ENCODE measurements around the gene ELF3.
"Not testable (repeated sequence)": the region's sequence is repeated elsewhere in the genome, so short reads cannot be mapped to it uniquely, and the experiment has no call there.

Gene ELF3

GRCh38 chr1:202034683-202035462, 24.5 kb downstream of the ELF3 start:
- H3K9ac ChIP-seq (ENCODE audit: low read depth, low read length), result no peak overlapping the region
- no peaks in the 10 kb centered on the region for H3K9me3 ChIP-seq (ENCODE audit: control insufficient read depth, insufficient read depth, low read length)
- H3K4me1 ChIP-seq (ENCODE audit: insufficient read depth, low read length), result peaks cover 6% of the 10 kb centered on the region; the same call in 1 of the 2 replicates
- H3K36me3 ChIP-seq (ENCODE audit: insufficient read depth, low read length), result no peaks in the 10 kb centered on the region

DNA sequence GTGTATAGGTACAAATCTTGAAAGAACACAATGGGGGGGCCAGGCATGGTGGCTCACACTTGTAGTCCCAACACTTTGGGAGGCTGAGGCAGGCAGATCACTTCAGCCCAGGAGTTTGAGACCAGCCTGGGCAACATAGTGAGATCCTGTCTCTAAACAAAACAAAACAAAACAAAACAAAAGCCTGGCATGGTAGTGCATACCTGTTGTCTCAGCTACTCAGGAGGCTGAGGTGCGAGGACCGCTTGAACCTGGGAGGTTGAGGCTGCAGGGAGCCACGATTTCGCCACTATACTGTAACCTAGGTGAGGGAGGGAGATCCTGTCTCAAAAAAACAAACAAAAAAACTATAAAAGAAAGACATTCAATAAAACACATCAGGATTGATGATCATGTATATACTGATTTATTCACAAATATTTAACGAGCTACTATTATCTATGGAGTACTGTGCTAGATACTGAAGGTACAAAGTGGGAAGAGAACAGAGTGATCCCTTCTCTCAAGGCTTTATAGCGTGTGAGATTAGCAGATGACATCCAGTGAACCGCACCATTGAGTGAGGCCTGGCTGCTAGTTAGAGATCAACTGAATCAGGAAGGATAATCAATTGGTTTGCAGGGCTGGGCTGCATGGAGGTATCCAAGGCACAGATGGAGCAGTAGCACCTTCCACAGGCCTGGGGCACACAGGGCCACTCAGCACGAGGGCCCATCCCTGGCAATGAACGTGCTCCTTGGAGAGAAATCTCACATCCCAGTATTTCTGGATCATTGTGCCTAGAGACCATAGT, 26.4 kb downstream of the ELF3 start:
- Histone ChIP-seq H3K9me3 (ENCODE audit: control insufficient read depth, insufficient read depth, low read length) (no peaks in the 10 kb centered on the region), H3K4me1 (ENCODE audit: insufficient read depth, low read length) (peaks cover 6% of the 10 kb centered on the region; the same call in 1 of the 2 replicates), H3K9ac (ENCODE audit: low read depth, low read length) (no peak overlapping the region), H3K36me3 (ENCODE audit: insufficient read depth, low read length) (no peaks in the 10 kb centered on the region)

GRCh38 chr1:202037706-202038296, 27.4 kb downstream of the ELF3 start:
- Histone ChIP-seq H3K9me3 (ENCODE audit: control insufficient read depth, insufficient read depth, low read length) (no peaks in the 10 kb centered on the region), H3K9ac (ENCODE audit: low read depth, low read length) (no peak overlapping the region), H3K4me1 (ENCODE audit: insufficient read depth, low read length) (peaks cover 6% of the 10 kb centered on the region; the same call in 1 of the 2 replicates), H3K36me3 (ENCODE audit: insufficient read depth, low read length) (no peaks in the 10 kb centered on the region)

DNA sequence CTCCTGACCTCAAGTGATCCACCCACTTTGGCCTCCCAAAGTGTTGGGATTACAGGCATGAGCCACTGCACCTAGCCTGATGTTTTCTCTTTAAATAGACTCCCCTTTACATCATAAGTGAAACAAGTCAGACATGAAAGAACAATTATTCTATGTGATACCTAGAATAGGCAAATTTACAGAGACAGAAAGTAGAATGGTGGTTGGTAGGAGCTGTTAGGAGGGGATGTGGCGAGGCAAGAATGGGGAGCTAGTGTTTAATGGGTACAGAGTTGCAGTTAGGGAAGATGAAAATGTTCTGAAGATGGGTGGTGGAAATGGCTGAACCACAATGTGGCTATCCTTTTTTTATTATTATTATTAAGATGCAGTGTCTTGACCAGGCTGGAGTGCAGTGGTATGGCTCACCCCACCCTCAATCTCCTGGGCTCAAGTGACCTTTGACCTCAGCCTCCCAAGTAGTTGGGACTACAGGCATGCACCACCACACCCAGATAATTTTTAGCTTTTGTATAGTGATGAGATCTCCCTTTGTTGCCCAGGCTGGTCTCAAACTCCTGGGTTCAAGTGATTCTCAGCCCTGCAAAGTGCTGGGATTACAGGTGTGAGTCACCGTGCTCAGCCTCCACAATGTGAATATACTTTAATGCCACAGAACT, 28.4 kb downstream of the ELF3 start:
- Histone ChIP-seq H3K9me3 (ENCODE audit: control insufficient read depth, insufficient read depth, low read length) (no peaks in the 10 kb centered on the region), H3K36me3 (ENCODE audit: insufficient read depth, low read length) (no peaks in the 10 kb centered on the region), H3K9ac (ENCODE audit: low read depth, low read length) (no peak overlapping the region), H3K4me1 (ENCODE audit: insufficient read depth, low read length) (peaks cover 6% of the 10 kb centered on the region; the same call in 1 of the 2 replicates)

GRCh38 chr1:202045705-202046104, 35.3 kb downstream of the ELF3 start:
- Histone ChIP-seq H3K36me3 (ENCODE audit: insufficient read depth, low read length) (no peaks in the 10 kb centered on the region), H3K9me3 (ENCODE audit: control insufficient read depth, insufficient read depth, low read length) (no peaks in the 10 kb centered on the region; the same call in 1 of the 2 replicates), H3K9ac (ENCODE audit: low read depth, low read length) (no peak overlapping the region), H3K4me1 (ENCODE audit: insufficient read depth, low read length) (no peaks in the 10 kb centered on the region)

- no peak overlapping the region for H3K9ac ChIP-seq (ENCODE audit: low read depth, low read length)
- no peaks in the 10 kb centered on the region for H3K4me1 ChIP-seq (ENCODE audit: insufficient read depth, low read length)
- H3K36me3 ChIP-seq (ENCODE audit: insufficient read depth, low read length), result no peaks in the 10 kb centered on the region
- no peaks in the 10 kb centered on the region; the same call in 1 of the 2 replicates for H3K9me3 ChIP-seq (ENCODE audit: control insufficient read depth, insufficient read depth, low read length)
Measured at GRCh38 chr1:202046227-202046626, 35.8 kb downstream of the ELF3 start.

GRCh38 chr1:202046748-202047708, 36.6 kb downstream of the ELF3 start:
- Histone ChIP-seq H3K9me3 (ENCODE audit: control insufficient read depth, insufficient read depth, low read length) (no peaks in the 10 kb centered on the region; the same call in 1 of the 2 replicates), H3K9ac (ENCODE audit: low read depth, low read length) (no peak overlapping the region), H3K36me3 (ENCODE audit: insufficient read depth, low read length) (no peaks in the 10 kb centered on the region), H3K4me1 (ENCODE audit: insufficient read depth, low read length) (no peaks in the 10 kb centered on the region)

GRCh38 chr1:202047977-202048376, 37.6 kb downstream of the ELF3 start:
- Histone ChIP-seq H3K4me1 (ENCODE audit: insufficient read depth, low read length) (no peaks in the 10 kb centered on the region), H3K9ac (ENCODE audit: low read depth, low read length) (no peak overlapping the region), H3K9me3 (ENCODE audit: control insufficient read depth, insufficient read depth, low read length) (no peaks in the 10 kb centered on the region; the same call in 1 of the 2 replicates), H3K36me3 (ENCODE audit: insufficient read depth, low read length) (no peaks in the 10 kb centered on the region)

- H3K9ac ChIP-seq (ENCODE audit: low read depth, low read length), result no peak overlapping the region
- H3K4me1 ChIP-seq (ENCODE audit: insufficient read depth, low read length), result no peaks in the 10 kb centered on the region
- no peaks in the 10 kb centered on the region for H3K36me3 ChIP-seq (ENCODE audit: insufficient read depth, low read length)
- H3K9me3 ChIP-seq (ENCODE audit: control insufficient read depth, insufficient read depth, low read length), result no peaks in the 10 kb centered on the region; the same call in 1 of the 2 replicates
Measured at GRCh38 chr1:202049129-202049528, 38.7 kb downstream of the ELF3 start.

- 0 out of 2 replicates have a peak, but pooled peaks cover 3% of the 10 kb centered on the region for H3K4me1 ChIP-seq (ENCODE audit: insufficient read depth, low read length)
- H3K36me3 ChIP-seq (ENCODE audit: insufficient read depth, low read length), result no peaks in the 10 kb centered on the region
- H3K9me3 ChIP-seq (ENCODE audit: control insufficient read depth, insufficient read depth, low read length), result no peaks in the 10 kb centered on the region
- H3K9ac ChIP-seq (ENCODE audit: low read depth, low read length), result no peak overlapping the region
Measured at GRCh38 chr1:202054094-202054493, 43.7 kb downstream of the ELF3 start.

GRCh38 chr1:202054673-202055072, 44.3 kb downstream of the ELF3 start:
- H3K9me3 ChIP-seq (ENCODE audit: control insufficient read depth, insufficient read depth, low read length); H3K9ac ChIP-seq (ENCODE audit: low read depth, low read length): not testable (repeated sequence)

GRCh38 chr1:202056644-202057334, 46.4 kb downstream of the ELF3 start:
- no peaks in the 10 kb centered on the region for H3K36me3 ChIP-seq (ENCODE audit: insufficient read depth, low read length)
- no peak overlapping the region for H3K9ac ChIP-seq (ENCODE audit: low read depth, low read length)
- H3K9me3 ChIP-seq (ENCODE audit: control insufficient read depth, insufficient read depth, low read length), result no peaks in the 10 kb centered on the region
- 0 out of 2 replicates have a peak, but pooled peaks cover 3% of the 10 kb centered on the region for H3K4me1 ChIP-seq (ENCODE audit: insufficient read depth, low read length)

More at GRCh38 chr1:202054673-202055072, 44.3 kb downstream of the ELF3 start:
- not testable (repeated sequence) for H3K4me1 ChIP-seq (ENCODE audit: insufficient read depth, low read length); H3K36me3 ChIP-seq (ENCODE audit: insufficient read depth, low read length)

GRCh38 chr1:202057335-202057704, 46.9 kb downstream of the ELF3 start:
- H3K9me3 ChIP-seq (ENCODE audit: control insufficient read depth, insufficient read depth, low read length); H3K4me1 ChIP-seq (ENCODE audit: insufficient read depth, low read length); H3K36me3 ChIP-seq (ENCODE audit: insufficient read depth, low read length); H3K9ac ChIP-seq (ENCODE audit: low read depth, low read length): not testable (repeated sequence)
